Nucleus accumbens (tissue), 56 donors: ENCODE measurements around the gene KYNU.
"Not testable (repeated sequence)": the region's sequence is repeated elsewhere in the genome, so short reads cannot be mapped to it uniquely, and the experiment has no call there.

Experiments
- DNase-seq, 56 donors: peaks; one replicate each; lab custom pipeline; 2025; lab: John Stamatoyannopoulos, UW

The KYNU gene

GRCh38 chr2:142870526-142870925 is 6.9 kb upstream of the KYNU start:
- no peak for DNase-seq

GRCh38 chr2:142871396-142871795 is 6.1 kb upstream of the KYNU start:
- no peak for DNase-seq

- DNase-seq, result no peak
These were observed 4.4 kb upstream of the KYNU start for GRCh38 chr2:142872882-142873724.

- no peak for DNase-seq
These were observed 3.6 kb upstream of the KYNU start for GRCh38 chr2:142873831-142874287.

- DNase-seq, result no peak
These were observed 3.1 kb upstream of the KYNU start for GRCh38 chr2:142874293-142874814.

GRCh38 chr2:142875010-142875409 is 2.5 kb upstream of the KYNU start:
- no peak for DNase-seq

GRCh38 chr2:142875652-142876051 is 1.8 kb upstream of the KYNU start:
- DNase-seq, result no peak

- DNase-seq, result no peak
These were observed 1.0 kb upstream of the KYNU start for GRCh38 chr2:142876423-142876822.

- DNase-seq, result no peak
These were observed 691 bp downstream of the KYNU start for GRCh38 chr2:142878031-142878678.

GRCh38 chr2:142879151-142879550 is 1.7 kb downstream of the KYNU start:
- no peak for DNase-seq

GRCh38 chr2:142880279-142880678 is 2.8 kb downstream of the KYNU start:
- DNase-seq, result peak in 1 of 56 donors; percentile 31

GRCh38 chr2:142881619-142882018 is 4.2 kb downstream of the KYNU start:
- no peak for DNase-seq

- DNase-seq, result not testable (repeated sequence)
These were observed 5.0 kb downstream of the KYNU start for GRCh38 chr2:142882500-142882899.

GRCh38 chr2:142883526-142883925 is 6.1 kb downstream of the KYNU start:
- no peak for DNase-seq

GRCh38 chr2:142885543-142885942 is 8.1 kb downstream of the KYNU start:
- DNase-seq, result no peak

- DNase-seq, result no peak
These were observed 15.3 kb downstream of the KYNU start for GRCh38 chr2:142892715-142893114.

GRCh38 chr2:142893241-142893640 is 15.8 kb downstream of the KYNU start:
- no peak for DNase-seq

- DNase-seq, result no peak
These were observed 20.3 kb downstream of the KYNU start for GRCh38 chr2:142897807-142898206.

- DNase-seq, result not testable (repeated sequence)
These were observed 22.9 kb downstream of the KYNU start for GRCh38 chr2:142900327-142900726.

- DNase-seq, result no peak
These were observed 24.3 kb downstream of the KYNU start for GRCh38 chr2:142901780-142902179.

GRCh38 chr2:142903726-142904125 is 26.3 kb downstream of the KYNU start:
- DNase-seq, result not testable (repeated sequence)

GRCh38 chr2:142907653-142908052 is 30.2 kb downstream of the KYNU start:
- no peak for DNase-seq
